Measurements from ENCODE around the gene ZCCHC24. TPM values are rescaled to one million over a fixed set of nuclear protein-coding genes. Genes with fewer than 3 reads are reported as not detected.
A peak's percentile ranks its signal among the peaks of the same experiment; 100 is the strongest.
"Not testable (repeated sequence)": the region's sequence is repeated elsewhere in the genome, so short reads cannot be mapped to it uniquely, and the experiment has no call there.

Gene ZCCHC24
- polyA plus RNA-seq, 3 donors = 19.5 to 27.9 (median 20.9) TPM

GRCh38 chr10:79347894-79348639, 97.4 kb downstream of the ZCCHC24 start:
- DNase-seq (ENCODE audit: extremely low read depth in 1 of 11, low read depth in 9 of 11, low spot score in 4 of 11) = no peak

GRCh38 chr10:79347226-79347893, 98.1 kb downstream of the ZCCHC24 start, which contains the start of gene PPIF:
Gene PPIF (plus strand): TSS chr10:79347469. CDS start chr10:79347549, 80 bp downstream.
- peak; percentile 74 to 91 (median 86) for DNase-seq (ENCODE audit: extremely low read depth in 1 of 11, low read depth in 9 of 11, low spot score in 4 of 11)

GRCh38 chr10:79346388-79347225, 98.8 kb downstream of the ZCCHC24 start:
- DNase-seq (ENCODE audit: extremely low read depth in 1 of 11, low read depth in 9 of 11, low spot score in 4 of 11) = no peak

GRCh38 chr10:79346012-79346340, 99.4 kb downstream of the ZCCHC24 start:
- DNase-seq (ENCODE audit: extremely low read depth in 1 of 11, low read depth in 9 of 11, low spot score in 4 of 11) = no peak

- DNase-seq (ENCODE audit: extremely low read depth in 1 of 11, low read depth in 9 of 11, low spot score in 4 of 11) = no peak
Observed at GRCh38 chr10:79345241-79346011, 100.0 kb downstream of the ZCCHC24 start.

- DNase-seq (ENCODE audit: extremely low read depth in 1 of 11, low read depth in 9 of 11, low spot score in 4 of 11) = no peak
Observed at GRCh38 chr10:79344502-79345195, 100.8 kb downstream of the ZCCHC24 start.

- DNase-seq (ENCODE audit: extremely low read depth in 1 of 11, low read depth in 9 of 11, low spot score in 4 of 11) = no peak
Observed at GRCh38 chr10:79342811-79343561, 102.4 kb downstream of the ZCCHC24 start.

- DNase-seq (ENCODE audit: extremely low read depth in 1 of 11, low read depth in 9 of 11, low spot score in 4 of 11) = no peak
Observed at GRCh38 chr10:79342295-79342761, 103.1 kb downstream of the ZCCHC24 start.

- no peak for DNase-seq (ENCODE audit: extremely low read depth in 1 of 11, low read depth in 9 of 11, low spot score in 4 of 11)
Observed at GRCh38 chr10:79340646-79341244, 104.7 kb downstream of the ZCCHC24 start.

GRCh38 chr10:79339266-79339665, 106.2 kb downstream of the ZCCHC24 start:
- no peak for DNase-seq (ENCODE audit: extremely low read depth in 1 of 11, low read depth in 9 of 11, low spot score in 4 of 11)

- not testable (repeated sequence) for DNase-seq (ENCODE audit: extremely low read depth in 1 of 11, low read depth in 9 of 11, low spot score in 4 of 11)
Observed at GRCh38 chr10:79337783-79338469, 107.5 kb downstream of the ZCCHC24 start.

- no peak for DNase-seq (ENCODE audit: extremely low read depth in 1 of 11, low read depth in 9 of 11, low spot score in 4 of 11)
Observed at GRCh38 chr10:79336739-79337138, 108.7 kb downstream of the ZCCHC24 start.

GRCh38 chr10:79336276-79336675, 109.1 kb downstream of the ZCCHC24 start:
- DNase-seq (ENCODE audit: extremely low read depth in 1 of 11, low read depth in 9 of 11, low spot score in 4 of 11) = no peak

GRCh38 chr10:79335470-79336235, 109.8 kb downstream of the ZCCHC24 start:
- no peak for DNase-seq (ENCODE audit: extremely low read depth in 1 of 11, low read depth in 9 of 11, low spot score in 4 of 11)

- no peak for DNase-seq (ENCODE audit: extremely low read depth in 1 of 11, low read depth in 9 of 11, low spot score in 4 of 11)
Observed at GRCh38 chr10:79335094-79335469, 110.3 kb downstream of the ZCCHC24 start.

GRCh38 chr10:79334573-79334972, 110.9 kb downstream of the ZCCHC24 start:
- DNase-seq (ENCODE audit: extremely low read depth in 1 of 11, low read depth in 9 of 11, low spot score in 4 of 11) = no peak

All from renal cortex interstitium (tissue), 11 donors.